HepG2 (cell line): ENCODE data around the gene CLEC3B. TPM values are rescaled to one million over a fixed set of nuclear protein-coding genes. Genes with fewer than 3 reads are reported as not detected.

Source experiments
- ATAC-seq: fragments of 200-7000 bp; cut with Tn5 transposase; 3 replicates; pipeline ENCODE4 v1.9.1; 2020; ENCODE audit warnings: mild to moderate bottlenecking, moderate library complexity
- BruUV-seq: library from RNA; stranded (reverse); fragments of 400-500 nt; replicated peaks from 2 replicates; lab custom pipeline; 2021; lab: Mats Ljungman, UMichigan
- CTCF ChIA-PET: fragments of 300-600 bp; formaldehyde crosslinking; extraction: SDS; loops from one replicate; lab custom pipeline; 2021; ENCODE audit warnings: low total read pairs, inconsistent platforms, low intra/inter-chr PET ratio; lab: Yijun Ruan, JAX
- POLR2A ChIA-PET: fragments of 350-600 bp; sonication (Branson Sonifier 250); formaldehyde crosslinking; loops from one replicate; lab custom pipeline; 2020; ENCODE audit warnings: antibody characterized with exemption, inconsistent platforms; lab: Yijun Ruan, JAX
- DNase-seq: peaks from one replicate; pipeline ENCODE4 v3.0.0-alpha.2; 2015; ENCODE audit warnings: low spot score
- FAIRE-seq: peaks from 3 replicates; lab custom pipeline; 2011; peaks lifted over from hg19 to GRCh38; lab: Jason Lieb, UNC
- H2AFZ ChIP-seq: one replicate; pipeline ENCODE4 v1.6.1; 2011; ENCODE audit warnings: low read length, inconsistent platforms
- H3K27ac ChIP-seq: fragments of 300-600 bp; 3 replicates; pipeline ENCODE4 v1.8.0; 2011; ENCODE audit warnings: mixed run types, mild to moderate bottlenecking, mixed read lengths, low read length, inconsistent platforms; ENCODE audit not compliant: insufficient read depth; ENCODE audit errors: extremely low read length
- H3K27me3 ChIP-seq, 2 experiments: fragments of 200-600 bp in 1 of 2; 2 replicates in 1 of 2; 3 replicates in 1 of 2; pipeline versions ENCODE4 v1.6.0 to v1.8.0; 2011; ENCODE audit warnings: low read length in 2 of 2, mild to moderate bottlenecking in 2 of 2, moderate library complexity in 2 of 2, inconsistent platforms in 1 of 2; ENCODE audit not compliant: insufficient read depth in 2 of 2, control insufficient read depth in 1 of 2
- H3K36me3 ChIP-seq, 2 experiments: fragments of 200-600 bp in 1 of 2; replicated peaks in 1 of 2; 2 replicates in 1 of 2; 3 replicates in 1 of 2; pipeline versions ENCODE4 v1.5.1 to v1.8.0; 2011; ENCODE audit warnings: low read length in 2 of 2, inconsistent platforms in 1 of 2; ENCODE audit not compliant: insufficient read depth in 2 of 2, control insufficient read depth in 1 of 2
- H3K4me1 ChIP-seq: 2 replicates; pipeline ENCODE4 v1.5.1; 2012; ENCODE audit warnings: low read length, inconsistent platforms; ENCODE audit not compliant: insufficient read depth
- H3K4me2 ChIP-seq: 2 replicates; pipeline ENCODE4 v1.6.0; 2011; ENCODE audit warnings: low read depth, low read length, inconsistent platforms
- H3K4me3 ChIP-seq, 3 experiments: fragments of 200-600 bp in 1 of 3; sonication (generic), shearing (Covaris generic) in 1 of 3; replicated peaks in 1 of 3; 2 replicates each; pipeline ENCODE4 v1.5.1; 2011 to 2016; ENCODE audit warnings: low read length in 3 of 3, inconsistent platforms in 2 of 3, low read depth in 2 of 3, mild to moderate bottlenecking in 2 of 3, control low read depth in 1 of 3, mixed read lengths in 1 of 3; ENCODE audit not compliant: insufficient read depth in 1 of 3
- H3K79me2 ChIP-seq: one replicate; pipeline ENCODE4 v1.6.1; 2011; ENCODE audit warnings: low read length, inconsistent platforms; ENCODE audit not compliant: insufficient read depth
- H3K9ac ChIP-seq: 2 replicates; pipeline ENCODE4 v1.6.0; 2011; ENCODE audit warnings: mild to moderate bottlenecking, low read depth, low read length, inconsistent platforms; ENCODE audit not compliant: insufficient read depth
- H3K9me3 ChIP-seq: 2 replicates; pipeline ENCODE4 v1.5.1; 2012; ENCODE audit warnings: mild to moderate bottlenecking, low read length
- H4K20me1 ChIP-seq: 2 replicates; pipeline ENCODE4 v1.6.0; 2011; ENCODE audit warnings: inconsistent platforms, mild to moderate bottlenecking, low read length, moderate library complexity; ENCODE audit not compliant: insufficient read depth
- BRCA1 ChIP-seq: sonication (generic); formaldehyde crosslinking; IDR thresholded peaks from 2 replicates; pipeline ENCODE4 v1.4.0; 2020; ENCODE audit warnings: missing genetic modification reagents
- CBX5 ChIP-seq: sonication (generic); formaldehyde crosslinking; IDR thresholded peaks from 2 replicates; pipeline ENCODE4 v1.4.0; 2020; ENCODE audit warnings: missing genetic modification reagents, borderline replicate concordance
- GTF3A ChIP-seq: sonication (generic); formaldehyde crosslinking; conservative IDR thresholded peaks from 2 replicates; pipeline ENCODE4 v1.4.0; 2020; ENCODE audit warnings: mild to moderate bottlenecking, missing genetic modification reagents
- NAIF1 ChIP-seq: sonication (generic); formaldehyde crosslinking; IDR thresholded peaks from 2 replicates; pipeline ENCODE4 v1.5.0; 2020; ENCODE audit warnings: mild to moderate bottlenecking, missing genetic modification reagents, borderline replicate concordance
- NCOA5 ChIP-seq: sonication (generic); formaldehyde crosslinking; IDR thresholded peaks from 2 replicates; pipeline ENCODE4 v1.4.0; 2020; ENCODE audit warnings: missing genetic modification reagents
- NFYC ChIP-seq: IDR thresholded peaks from 2 replicates; pipeline ENCODE4 v1.6.1; 2016; ENCODE audit warnings: missing genetic modification reagents, missing compliant biosample characterization
- RBM39 ChIP-seq: fragments of 200-400 bp; formaldehyde crosslinking; IDR thresholded peaks from one replicate; pipeline ENCODE4 v1.6.1; 2018; ENCODE audit warnings: antibody characterized with exemption, mild to moderate bottlenecking, low read depth, low read length; ENCODE audit not compliant: poor library complexity, severe bottlenecking
- SKI ChIP-seq: fragments of 450-650 bp; IDR thresholded peaks from one replicate; pipeline ENCODE4 v1.6.1; 2018; ENCODE audit warnings: mild to moderate bottlenecking; ENCODE audit not compliant: partially characterized antibody
- ZNF263 ChIP-seq: sonication (generic); formaldehyde crosslinking; IDR thresholded peaks from 2 replicates; pipeline ENCODE4 v1.4.0; 2020; ENCODE audit warnings: missing genetic modification reagents
- ZNF7 ChIP-seq: IDR thresholded peaks from 2 replicates; pipeline ENCODE4 v1.6.1; 2016; ENCODE audit warnings: missing biosample characterization, missing genetic modification reagents
- WGBS: methylation state at CpG from one replicate; pipeline ENCODE4 v1.1.6; 2017; ENCODE audit warnings: low lambda C conversion rate; 5-methylcytosine and 5-hydroxymethylcytosine counted together
- in situ Hi-C: cut with HindIII; loops from 2 replicates; pipeline ENCODE4 v1.10.0; 2017; ENCODE audit warnings: low pct_unique_long_range_greater_than_20kb; ENCODE audit not compliant: extremely low pct_ligation_motif_present
- intact Hi-C: fragments of 100-400 bp; cut with micrococcal nuclease; formaldehyde crosslinking; loops from one replicate; pipeline ENCODE4 v1.10.0; 2022; ENCODE audit not compliant: unreplicated experiment
- polyA plus RNA-seq, 8 experiments: library from polyadenylated mRNA; depleted of rRNA in 3 of 8; stranded (reverse) in 7 of 8; unstranded in 1 of 8; fragments of >200 nt; fragmentation: Illumina TruSeq in 4 of 8; extraction: Trizol in 4 of 8; gene quantifications; 2 replicates each; pipeline versions ENCODE4 v1.2.1 to v1.2.3, GENCODE V29; 2011 to 2016; ENCODE audit warnings: low read depth in 4 of 8, missing spikeins in 1 of 8, mixed read lengths in 1 of 8; ENCODE audit not compliant: insufficient read depth in 1 of 8
- total RNA-seq, 5 experiments: library from RNA; depleted of rRNA; stranded (reverse); fragments of >200 nt; fragmentation: Illumina TruSeq; extraction: Trizol; gene quantifications; 2 replicates each; pipeline ENCODE4 v1.2.3, GENCODE V29; 2016; ENCODE audit warnings: low read depth in 1 of 5
- TF ChIP-seq, protein P1 (sequence below): sonication (generic); formaldehyde crosslinking; IDR thresholded peaks from 2 replicates; pipeline ENCODE4 v1.5.0; 2020; ENCODE audit warnings: mild to moderate bottlenecking, missing genetic modification reagents, borderline replicate concordance

Gene CLEC3B
- total and polyA plus RNA-seq, 2 of the 13 experiments (the other 11 are each of a cell fraction or from before 2014, with no cell fraction given) = 0.07 TPM; not detected in 1

DNA sequence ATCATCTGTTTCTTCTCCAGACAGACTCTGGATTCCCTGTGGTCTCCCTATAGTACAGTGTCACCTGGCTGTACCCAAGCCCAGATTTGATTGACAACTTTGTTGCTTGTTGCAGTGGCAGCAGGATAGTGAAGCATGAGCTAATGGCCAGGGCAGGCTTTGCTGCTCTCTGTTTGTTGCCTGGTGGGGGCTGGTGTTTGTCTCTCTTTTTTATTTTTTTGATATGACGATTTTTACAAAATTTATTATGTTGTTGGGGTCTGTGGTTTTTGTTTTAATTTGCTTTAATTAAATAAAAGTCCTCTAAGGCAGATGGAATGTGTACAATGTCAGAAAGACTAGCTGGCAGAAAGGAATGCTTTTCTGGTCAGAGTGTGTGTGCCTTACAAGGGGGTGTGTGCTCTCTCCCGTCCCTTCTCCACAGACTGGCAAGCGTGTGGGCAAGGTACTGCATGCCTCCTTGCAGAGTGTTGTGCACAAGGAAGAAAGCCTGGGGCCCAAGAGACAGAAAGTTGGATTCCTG lies 15.2 kb upstream of the CLEC3B start:
- no peaks in the 10 kb centered on the region for H4K20me1 ChIP-seq
- POLR2A ChIA-PET = no interaction called here
- H3K27ac ChIP-seq = no peak overlapping the region
- BruUV-seq = no TSS peak
- DNase-seq = no peak
- no peaks in the 10 kb centered on the region for H3K27me3 ChIP-seq
- H3K9me3 ChIP-seq = no peaks in the 10 kb centered on the region
- 0 out of 2 replicates have a peak, but pooled peaks cover 4% of the 10 kb centered on the region for H3K4me1 ChIP-seq
- H3K4me3 ChIP-seq = no peak overlapping the region
- ATAC-seq = no peak
- no peaks in the 10 kb centered on the region for H3K79me2 ChIP-seq
- FAIRE-seq = no peak
- H2AFZ ChIP-seq = no peak overlapping the region
- TF ChIP-seq GTF3A (CRISPR knock-in tag) (no peak), NAIF1 (CRISPR knock-in tag) (no peak), RBM39 (no peak), ZNF263 (no peak), SKI (no peak), CBX5 (no peak), ZNF7 (CRISPR knock-in tag) (no peak), BRCA1 (no peak), NFYC (CRISPR knock-in tag) (no peak), NCOA5 (no peak)
- TF ChIP-seq, protein P1, sequence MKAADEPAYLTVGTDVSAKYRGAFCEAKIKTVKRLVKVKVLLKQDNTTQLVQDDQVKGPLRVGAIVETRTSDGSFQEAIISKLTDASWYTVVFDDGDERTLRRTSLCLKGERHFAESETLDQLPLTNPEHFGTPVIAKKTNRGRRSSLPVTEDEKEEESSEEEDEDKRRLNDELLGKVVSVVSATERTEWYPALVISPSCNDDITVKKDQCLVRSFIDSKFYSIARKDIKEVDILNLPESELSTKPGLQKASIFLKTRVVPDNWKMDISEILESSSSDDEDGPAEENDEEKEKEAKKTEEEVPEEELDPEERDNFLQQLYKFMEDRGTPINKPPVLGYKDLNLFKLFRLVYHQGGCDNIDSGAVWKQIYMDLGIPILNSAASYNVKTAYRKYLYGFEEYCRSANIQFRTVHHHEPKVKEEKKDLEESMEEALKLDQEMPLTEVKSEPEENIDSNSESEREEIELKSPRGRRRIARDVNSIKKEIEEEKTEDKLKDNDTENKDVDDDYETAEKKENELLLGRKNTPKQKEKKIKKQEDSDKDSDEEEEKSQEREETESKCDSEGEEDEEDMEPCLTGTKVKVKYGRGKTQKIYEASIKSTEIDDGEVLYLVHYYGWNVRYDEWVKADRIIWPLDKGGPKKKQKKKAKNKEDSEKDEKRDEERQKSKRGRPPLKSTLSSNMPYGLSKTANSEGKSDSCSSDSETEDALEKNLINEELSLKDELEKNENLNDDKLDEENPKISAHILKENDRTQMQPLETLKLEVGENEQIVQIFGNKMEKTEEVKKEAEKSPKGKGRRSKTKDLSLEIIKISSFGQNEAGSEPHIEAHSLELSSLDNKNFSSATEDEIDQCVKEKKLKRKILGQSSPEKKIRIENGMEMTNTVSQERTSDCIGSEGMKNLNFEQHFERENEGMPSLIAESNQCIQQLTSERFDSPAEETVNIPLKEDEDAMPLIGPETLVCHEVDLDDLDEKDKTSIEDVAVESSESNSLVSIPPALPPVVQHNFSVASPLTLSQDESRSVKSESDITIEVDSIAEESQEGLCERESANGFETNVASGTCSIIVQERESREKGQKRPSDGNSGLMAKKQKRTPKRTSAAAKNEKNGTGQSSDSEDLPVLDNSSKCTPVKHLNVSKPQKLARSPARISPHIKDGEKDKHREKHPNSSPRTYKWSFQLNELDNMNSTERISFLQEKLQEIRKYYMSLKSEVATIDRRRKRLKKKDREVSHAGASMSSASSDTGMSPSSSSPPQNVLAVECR (CRISPR knock-in tag) = no peak
- TF ChIP-seq, all 625 proteins: peak for 0
- H3K36me3 ChIP-seq = peaks cover 18 to 63% of the 10 kb centered on the region in 2 experiments; a peak in 4 of 5 replicates
- 90% methylated on average over 3 of the region's 3 CpGs for WGBS
- no peak overlapping the region for H3K4me2 ChIP-seq
- H3K9ac ChIP-seq = no peak overlapping the region
- intact Hi-C loops = no loop called here
- CTCF ChIA-PET = no interaction called here
- in situ Hi-C loops = no loop called here
